Ovary (tissue), 3 donors: ENCODE data around the gene QSOX2.

Experiments
- CTCF ChIP-seq, 3 donors: fragments of 450-650 bp in 2 of 3; fragments of 200-600 bp in 1 of 3; IDR thresholded peaks; one replicate each; pipeline versions ENCODE4 v1.5.1 to v1.8.0; 2016 to 2022; ENCODE audit warnings: antibody characterized with exemption in 3 of 3, mild to moderate bottlenecking in 1 of 3
- EP300 ChIP-seq: sonication (generic); formaldehyde crosslinking; IDR thresholded peaks from one replicate; pipeline ENCODE4 v1.6.1; 2017; ENCODE audit warnings: antibody characterized with exemption
- donor health status: DM: no; HTN: no; CAD: no.

GRCh38 chr9:136253246-136254130 lies 7.9 kb upstream of the QSOX2 start:
- TF ChIP-seq CTCF (IDR thresholded peaks at IDR 0.05) (no peak), EP300 (no peak)
